GM19324 (cell line): Measurements from ENCODE around the gene UBTFL1.
"Not testable (repeated sequence)": the region's sequence is repeated elsewhere in the genome, so short reads cannot be mapped to it uniquely, and the experiment has no call there.

Experiments
- ATAC-seq: cut with Tn5 transposase; IDR thresholded peaks from one replicate; pipeline ENCODE4 v1.9.1; 2021; ENCODE audit warnings: mild to moderate bottlenecking, moderate library complexity; ENCODE audit not compliant: unreplicated experiment, low FRiP score

The UBTFL1 gene

GRCh38 chr11:90085650-90086049 is at the start of gene UBTFL1:
TSS of gene UBTFL1 (plus strand) at chr11:90085950. CDS start at chr11:90085950, 0 bp downstream.
- not testable (repeated sequence) for ATAC-seq

GRCh38 chr11:90051591-90052209 is 34.0 kb upstream of the UBTFL1 start:
- ATAC-seq, result not testable (repeated sequence)

GRCh38 chr11:90052311-90052710 is 33.4 kb upstream of the UBTFL1 start:
- ATAC-seq, result not testable (repeated sequence)

GRCh38 chr11:90053545-90053944 is 32.2 kb upstream of the UBTFL1 start:
- ATAC-seq, result not testable (repeated sequence)

- not testable (repeated sequence) for ATAC-seq
These were observed 3.0 kb downstream of the UBTFL1 start for GRCh38 chr11:90088731-90089130.

- not testable (repeated sequence) for ATAC-seq
These were observed 9.6 kb downstream of the UBTFL1 start for GRCh38 chr11:90095230-90095924.

- ATAC-seq, result not testable (repeated sequence)
These were observed 12.5 kb downstream of the UBTFL1 start for GRCh38 chr11:90098261-90098660.

GRCh38 chr11:90100431-90100830 is 14.7 kb downstream of the UBTFL1 start:
- ATAC-seq, result no peak

- no peak for ATAC-seq
These were observed 27.8 kb downstream of the UBTFL1 start for GRCh38 chr11:90113541-90113940.

- no peak for ATAC-seq
These were observed 34.4 kb downstream of the UBTFL1 start for GRCh38 chr11:90120191-90120590.

- no peak for ATAC-seq
These were observed 38.6 kb downstream of the UBTFL1 start for GRCh38 chr11:90124371-90124770.

- ATAC-seq, result no peak
These were observed 39.2 kb downstream of the UBTFL1 start for GRCh38 chr11:90124946-90125345.

- no peak for ATAC-seq
These were observed 48.1 kb downstream of the UBTFL1 start for GRCh38 chr11:90133560-90134477.

- ATAC-seq, result peak; percentile 73
These were observed 48.8 kb downstream of the UBTFL1 start, which contains the start of gene NAALAD2 for GRCh38 chr11:90134478-90135003. TSS of gene NAALAD2 (plus strand) at chr11:90134663. CDS start at chr11:90134759, 96 bp downstream.

GRCh38 chr11:90135016-90135415 is 49.3 kb downstream of the UBTFL1 start:
- no peak for ATAC-seq
